Measurements from ENCODE around the gene TNFAIP8L2.
"Not testable (repeated sequence)": the region's sequence is repeated elsewhere in the genome, so short reads cannot be mapped to it uniquely, and the experiment has no call there.

Gene TNFAIP8L2

GRCh38 chr1:151196292-151196800 lies 39.9 kb downstream of the TNFAIP8L2 start:
- peak overlapping the region; percentile 37 for H3K4me3 ChIP-seq (replicated peaks; ENCODE audit: low read depth, low read length)
- TF ChIP-seq CTCF (IDR thresholded peaks at IDR 0.05; ENCODE audit: insufficient read depth, low read length, poor library complexity, severe bottlenecking) = peak; percentile 49
- peak; percentile 33 for DNase-seq (ENCODE audit: extremely low read depth, insufficient read length)

DNA sequence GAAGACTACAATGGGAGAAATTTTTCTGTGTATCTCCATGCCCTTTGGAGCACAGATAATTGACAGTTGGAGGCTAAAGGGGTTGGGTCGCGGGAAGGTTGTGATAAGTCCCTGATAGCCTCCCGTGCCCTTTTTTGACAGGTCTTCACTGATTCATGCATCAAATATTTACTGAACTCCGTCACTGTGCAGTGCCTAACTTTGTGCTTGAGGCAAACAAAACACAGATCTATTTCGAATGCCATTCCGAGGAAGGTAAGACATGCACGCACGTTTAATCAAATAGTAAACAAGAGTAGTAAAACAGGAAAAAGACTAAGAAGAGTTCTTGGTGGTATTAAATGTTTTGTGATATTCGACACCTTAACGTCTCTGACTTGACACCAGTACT lies 41.4 kb downstream of the TNFAIP8L2 start:
- no peak for DNase-seq (ENCODE audit: extremely low read depth, insufficient read length)
- Histone ChIP-seq H3K36me3 (ENCODE audit: control insufficient read depth, insufficient read depth, low read length) (peaks cover 2% of the 10 kb centered on the region), H3K27me3 (replicated peaks; ENCODE audit: control insufficient read depth, insufficient read depth, low read length) (no peaks in the 10 kb centered on the region), H3K4me3 (replicated peaks; ENCODE audit: low read depth, low read length) (peak overlapping the region; percentile 100)
- TF ChIP-seq CTCF (IDR thresholded peaks at IDR 0.05; ENCODE audit: insufficient read depth, low read length, poor library complexity, severe bottlenecking) = no peak

More at GRCh38 chr1:151196292-151196800, 39.9 kb downstream of the TNFAIP8L2 start:
- H3K36me3 ChIP-seq (ENCODE audit: control insufficient read depth, insufficient read depth, low read length) = no peaks in the 10 kb centered on the region
- no peaks in the 10 kb centered on the region for H3K27me3 ChIP-seq (replicated peaks; ENCODE audit: control insufficient read depth, insufficient read depth, low read length)

DNA sequence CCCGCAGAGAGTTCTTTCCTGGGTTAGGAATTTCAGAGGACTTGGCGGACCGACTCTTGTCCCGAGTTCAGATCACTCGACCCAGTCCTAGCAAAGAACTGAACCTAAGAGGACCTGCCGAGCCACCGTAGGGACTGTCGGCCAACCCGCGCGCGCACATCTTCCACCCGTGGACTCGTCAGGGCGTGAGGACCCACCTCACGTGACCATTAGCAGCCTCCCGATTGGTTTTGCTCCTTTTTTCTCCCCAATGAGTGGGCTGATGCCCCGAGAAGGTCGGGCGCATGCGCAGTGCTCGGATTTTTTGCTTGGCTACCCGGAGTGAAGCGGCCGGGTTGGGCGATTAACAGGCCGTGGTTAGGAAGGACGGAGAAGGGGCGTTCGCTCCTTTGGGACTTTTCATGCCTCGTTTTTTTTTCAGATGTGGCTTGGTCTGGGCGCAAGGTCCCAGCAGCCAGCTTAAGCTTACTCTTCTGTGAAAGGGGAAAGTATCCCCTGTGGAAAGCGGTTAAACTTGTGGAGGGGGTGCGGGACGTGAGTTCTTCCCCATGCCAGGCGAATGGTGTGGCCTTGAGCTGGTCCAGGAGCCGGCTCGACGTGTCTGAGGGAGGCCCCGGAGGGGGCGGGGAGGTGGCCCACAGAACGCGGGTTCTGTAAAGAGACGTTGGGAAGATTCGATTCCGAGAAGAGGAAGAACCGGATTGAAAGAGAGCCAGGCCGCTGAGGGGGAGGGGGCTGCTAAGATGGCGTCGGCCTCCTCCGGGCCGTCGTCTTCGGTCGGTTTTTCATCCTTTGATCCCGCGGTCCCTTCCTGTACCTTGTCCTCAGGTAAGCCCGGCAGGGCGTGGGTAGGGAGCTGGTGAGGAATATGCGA lies 42.0 kb downstream of the TNFAIP8L2 start, which contains the start of gene PIP5K1A:
Gene PIP5K1A, plus strand, starts transcription at position 299 of the 874 bp plus-strand sequence. Its CDS starts 445 bp downstream, at position 744.
- no peak for TF ChIP-seq CTCF (IDR thresholded peaks at IDR 0.05; ENCODE audit: insufficient read depth, low read length, poor library complexity, severe bottlenecking)

DNA sequence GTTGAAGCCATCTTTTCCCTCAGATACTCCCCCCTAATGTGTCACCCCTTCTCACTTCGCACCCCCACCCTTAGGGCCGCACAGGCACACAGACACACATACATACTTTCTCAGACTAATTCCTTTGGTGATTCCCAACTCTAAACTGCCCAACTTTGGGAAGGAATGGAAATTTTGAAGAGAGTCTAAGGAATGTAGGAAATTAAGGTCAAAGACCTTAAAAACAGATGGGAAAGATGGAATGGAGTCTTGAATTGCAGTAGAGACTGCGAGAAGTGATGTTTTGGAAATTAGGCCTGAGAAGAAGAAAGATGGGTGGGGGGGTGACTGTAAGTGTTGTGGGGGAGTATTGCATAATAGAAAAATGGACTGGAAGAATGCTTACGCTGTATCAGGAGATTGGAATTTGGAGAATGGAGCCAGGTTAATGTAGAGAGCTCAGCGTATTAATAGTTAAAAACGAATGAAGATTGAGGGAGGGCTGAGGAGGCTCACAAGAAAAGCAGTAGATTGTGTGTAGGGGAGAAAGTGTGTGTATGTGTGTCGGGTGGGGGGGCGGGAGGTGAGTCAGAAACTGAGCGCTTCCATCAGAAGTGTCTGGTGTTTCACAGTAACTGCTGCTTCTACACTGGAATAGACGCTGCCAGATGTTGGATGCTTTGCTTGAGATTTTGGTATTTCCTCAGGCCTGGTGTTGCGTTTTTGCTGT lies 43.6 kb downstream of the TNFAIP8L2 start:
- Histone ChIP-seq H3K27me3 (replicated peaks; ENCODE audit: control insufficient read depth, insufficient read depth, low read length) (no peaks in the 10 kb centered on the region), H3K36me3 (ENCODE audit: control insufficient read depth, insufficient read depth, low read length) (peaks cover 8% of the 10 kb centered on the region), H3K4me3 (replicated peaks; ENCODE audit: low read depth, low read length) (peak overlapping the region; percentile 100)
- no peak for TF ChIP-seq CTCF (IDR thresholded peaks at IDR 0.05; ENCODE audit: insufficient read depth, low read length, poor library complexity, severe bottlenecking)
- no peak for DNase-seq (ENCODE audit: extremely low read depth, insufficient read length)

More for the DNA sequence above, 42.0 kb downstream of the TNFAIP8L2 start, which contains the start of gene PIP5K1A:
- Histone ChIP-seq H3K4me3 (replicated peaks; ENCODE audit: low read depth, low read length) (peak within 1 kb of the TSS; percentile 100), H3K27me3 (replicated peaks; ENCODE audit: control insufficient read depth, insufficient read depth, low read length) (no peaks in the 10 kb centered on the region), H3K36me3 (ENCODE audit: control insufficient read depth, insufficient read depth, low read length) (peaks cover 6% of the 10 kb centered on the region)
- peak; percentile 93 for DNase-seq (ENCODE audit: extremely low read depth, insufficient read length)

GRCh38 chr1:151205381-151205965 lies 49.0 kb downstream of the TNFAIP8L2 start:
- H3K4me3 ChIP-seq (replicated peaks; ENCODE audit: low read depth, low read length); DNase-seq (ENCODE audit: extremely low read depth, insufficient read length); H3K27me3 ChIP-seq (replicated peaks; ENCODE audit: control insufficient read depth, insufficient read depth, low read length): not testable (repeated sequence)
- H3K36me3 ChIP-seq (ENCODE audit: control insufficient read depth, insufficient read depth, low read length) = peaks cover 10% of the 10 kb centered on the region

Measured in GM06990 (cell line).